HG02678 (cell line): ENCODE measurements around the gene APPBP2.
"Not testable (repeated sequence)": the region's sequence is repeated elsewhere in the genome, so short reads cannot be mapped to it uniquely, and the experiment has no call there.

ENCODE experiments used
- ATAC-seq: cut with Tn5 transposase; IDR thresholded peaks from one replicate; pipeline ENCODE4 v1.9.1; 2021; ENCODE audit warnings: mild to moderate bottlenecking, moderate library complexity; ENCODE audit not compliant: unreplicated experiment

Gene APPBP2

GRCh38 chr17:60535382-60536279 is 9.6 kb upstream of the APPBP2 start:
- no peak for ATAC-seq

- no peak for ATAC-seq
Measured at GRCh38 chr17:60534613-60535157, 8.6 kb upstream of the APPBP2 start.

DNA sequence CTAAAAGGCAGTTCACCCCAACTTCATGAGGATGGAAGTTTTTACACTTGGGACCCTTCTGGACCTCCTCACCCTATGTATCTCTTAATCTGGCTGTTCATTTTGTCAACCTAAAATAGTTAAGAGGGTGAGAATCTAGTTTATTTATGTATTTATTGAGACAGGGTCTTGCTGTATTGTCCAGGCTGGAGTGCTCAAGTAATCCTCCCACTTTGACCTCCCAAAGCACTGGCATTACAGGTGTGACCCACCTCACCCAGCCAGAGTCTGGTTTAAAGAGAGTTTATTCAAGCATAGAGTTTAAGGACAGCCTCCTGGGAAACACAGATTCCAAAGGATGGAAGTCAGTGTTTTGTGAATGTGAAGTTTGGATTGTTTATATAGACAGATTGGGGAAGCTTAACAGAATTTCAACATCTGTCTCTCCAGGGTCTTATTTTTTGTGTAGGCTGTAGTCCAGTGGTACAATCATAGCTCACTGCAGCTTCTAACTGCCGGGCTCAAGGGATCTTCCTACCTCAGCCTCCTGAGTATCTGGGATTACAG is 8.0 kb upstream of the APPBP2 start:
- no peak for ATAC-seq

DNA sequence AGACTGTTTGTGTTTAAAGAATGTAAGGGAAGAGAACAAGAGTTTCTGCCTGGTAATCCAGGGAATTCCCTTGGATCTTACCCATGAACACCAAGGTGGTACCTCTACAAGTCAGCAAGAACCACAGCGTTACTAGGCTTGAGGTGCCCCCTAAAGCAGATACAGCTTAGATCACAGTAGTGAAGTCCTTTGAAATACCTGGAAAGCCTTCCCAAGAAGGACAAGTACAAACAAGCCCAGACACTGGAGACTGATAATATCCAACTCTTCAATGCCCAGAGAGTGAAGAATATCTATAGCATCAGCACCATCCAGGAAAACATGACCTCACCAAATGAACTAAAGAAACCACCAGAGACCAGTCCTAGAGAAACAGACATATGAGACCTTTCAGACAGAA is 3.8 kb upstream of the APPBP2 start:
- ATAC-seq = no peak

DNA sequence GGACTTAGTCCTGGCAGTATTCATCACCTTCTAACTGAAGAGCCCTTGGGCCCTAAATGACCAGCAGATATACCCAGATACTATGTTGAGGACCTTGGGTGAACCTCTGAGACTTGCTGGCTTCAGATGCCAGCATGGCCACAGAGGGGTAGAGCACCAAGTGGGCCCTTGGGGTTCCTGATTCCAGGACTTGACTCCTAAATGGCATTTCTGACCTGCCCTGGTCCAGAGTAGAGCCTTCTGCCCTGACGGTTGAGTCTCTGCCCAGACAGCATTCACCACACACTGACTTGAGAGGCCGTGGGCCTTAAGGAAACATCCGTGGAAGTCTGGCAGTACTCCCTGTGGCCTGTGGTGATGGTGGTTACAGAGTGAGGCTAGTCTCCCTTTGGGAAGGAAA is 2.8 kb upstream of the APPBP2 start:
- ATAC-seq = no peak

- no peak for ATAC-seq
Measured at GRCh38 chr17:60527701-60528100, 1.7 kb upstream of the APPBP2 start.

GRCh38 chr17:60526726-60527125 is 684 bp upstream of the APPBP2 start:
- no peak for ATAC-seq

DNA sequence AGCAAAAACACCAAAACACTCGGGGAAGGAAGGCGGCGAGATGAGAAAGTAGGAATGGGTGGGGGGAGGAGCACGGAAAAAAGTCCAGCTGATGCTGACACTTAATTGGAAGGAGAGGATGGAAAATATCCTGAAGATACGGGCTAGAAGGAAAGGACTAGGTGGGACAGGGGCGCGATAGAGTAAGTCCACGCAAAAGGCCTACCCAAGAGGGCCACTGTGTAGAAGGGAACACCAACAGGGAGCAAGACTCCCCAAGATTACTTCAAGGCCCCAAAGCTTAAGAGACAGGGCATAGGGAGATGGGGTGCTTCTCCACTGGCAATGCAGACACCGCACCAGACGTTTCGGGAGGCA is 736 bp downstream of the APPBP2 start:
- ATAC-seq = no peak

- no peak for ATAC-seq
Measured at GRCh38 chr17:60524463-60525327, 1.3 kb downstream of the APPBP2 start.

- ATAC-seq = no peak
Measured at GRCh38 chr17:60523822-60524221, 2.2 kb downstream of the APPBP2 start.

GRCh38 chr17:60522889-60523626 is 3.0 kb downstream of the APPBP2 start:
- no peak for ATAC-seq

DNA sequence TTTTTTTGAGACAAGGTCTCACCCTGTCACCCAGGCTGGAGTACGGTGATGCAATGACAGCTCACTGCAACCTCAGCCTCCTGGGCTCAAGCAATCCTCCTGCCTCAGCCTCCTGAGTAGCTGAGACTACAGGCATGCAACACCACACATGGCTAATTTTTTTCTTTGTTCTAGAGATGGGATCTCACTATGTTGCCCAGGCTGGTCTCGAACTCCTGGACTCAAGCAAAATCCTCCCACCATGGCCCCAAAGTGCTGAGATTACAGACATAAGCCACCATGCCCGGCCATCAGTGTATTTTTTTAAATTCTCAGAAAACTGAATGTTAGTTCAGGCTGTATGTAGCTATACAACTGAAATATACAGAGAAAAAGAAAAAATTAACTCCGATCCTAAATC is 6.2 kb downstream of the APPBP2 start:
- no peak for ATAC-seq

DNA sequence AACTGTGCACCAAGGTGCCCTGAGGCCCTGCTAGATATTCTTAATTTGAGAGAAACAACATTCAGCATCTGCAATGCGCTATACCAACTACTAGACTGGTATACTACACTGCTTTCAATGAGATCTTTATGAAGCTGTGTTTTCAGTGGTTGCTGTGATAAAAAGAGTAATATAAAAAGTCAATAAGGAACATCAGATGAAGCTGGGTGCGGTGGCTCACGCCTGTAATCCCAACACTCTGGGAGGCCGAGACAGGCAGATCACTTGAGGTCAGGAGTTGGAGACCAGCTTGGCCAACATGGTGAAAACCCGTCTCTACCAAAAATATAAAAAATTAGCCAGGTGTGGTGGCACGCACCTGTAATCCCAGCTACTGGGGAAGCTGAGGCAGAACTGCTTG is 10.4 kb downstream of the APPBP2 start:
- ATAC-seq = not testable (repeated sequence)

DNA sequence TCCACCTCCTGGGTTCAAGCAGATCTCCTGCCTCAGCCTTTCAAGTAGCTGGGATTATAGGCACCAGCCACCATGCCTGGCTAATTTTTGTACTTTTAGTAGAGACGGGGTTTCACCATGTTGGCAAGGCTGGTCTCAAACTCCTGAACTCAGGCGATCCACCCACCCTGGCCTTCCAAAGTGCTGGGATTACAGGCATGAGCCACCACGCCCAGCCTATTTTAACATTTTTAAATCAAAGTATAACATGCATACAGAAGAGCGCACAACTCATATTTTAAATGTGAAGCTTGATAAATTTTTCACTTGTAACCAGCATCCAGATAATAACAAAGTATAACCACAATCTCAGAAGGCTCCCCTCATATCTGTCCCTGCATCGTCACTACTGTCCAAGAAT is 10.8 kb downstream of the APPBP2 start:
- ATAC-seq = not testable (repeated sequence)

- no peak for ATAC-seq
Measured at GRCh38 chr17:60514500-60514899, 11.5 kb downstream of the APPBP2 start.

- ATAC-seq = no peak
Measured at GRCh38 chr17:60514053-60514452, 12.0 kb downstream of the APPBP2 start.

DNA sequence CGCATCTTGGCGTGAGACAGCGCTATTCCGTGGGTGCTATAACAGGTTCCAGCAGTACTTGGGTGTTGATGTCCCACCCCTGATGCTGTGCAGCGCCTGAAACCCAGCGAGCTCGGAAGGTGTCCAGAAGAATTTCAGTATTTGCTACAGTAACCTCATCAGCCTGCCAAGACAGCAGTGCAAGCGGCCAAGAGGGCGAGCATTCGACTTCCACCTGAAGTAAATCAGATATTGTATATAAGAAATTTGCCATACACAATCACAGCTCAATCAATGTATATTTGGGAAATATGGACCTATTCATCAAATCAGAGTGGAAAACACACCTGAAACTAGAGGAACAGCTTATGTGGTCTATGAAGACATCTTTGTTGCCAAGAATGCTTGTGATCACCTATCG is 13.0 kb downstream of the APPBP2 start:
- ATAC-seq = no peak

- ATAC-seq = no peak
Measured at GRCh38 chr17:60510723-60511122, 15.3 kb downstream of the APPBP2 start.

DNA sequence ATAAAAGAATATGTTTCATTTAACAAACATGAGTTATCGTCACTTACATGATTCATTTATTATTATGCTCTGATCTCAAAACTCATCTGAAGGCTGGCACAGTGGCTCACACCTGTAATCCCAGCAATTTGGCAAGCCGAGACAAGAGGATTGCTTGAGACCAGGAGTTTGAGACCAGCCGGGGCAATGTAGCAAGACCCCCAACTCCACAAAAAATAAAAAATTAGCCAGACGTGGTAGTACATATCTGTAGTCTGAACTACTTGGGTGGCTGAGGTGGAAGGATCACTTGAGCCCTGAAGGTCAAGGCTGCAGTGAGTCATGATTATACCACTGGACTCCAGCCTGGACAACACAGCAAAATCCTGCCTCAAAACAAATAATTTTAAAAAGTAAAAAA is 16.0 kb downstream of the APPBP2 start:
- ATAC-seq = no peak

DNA sequence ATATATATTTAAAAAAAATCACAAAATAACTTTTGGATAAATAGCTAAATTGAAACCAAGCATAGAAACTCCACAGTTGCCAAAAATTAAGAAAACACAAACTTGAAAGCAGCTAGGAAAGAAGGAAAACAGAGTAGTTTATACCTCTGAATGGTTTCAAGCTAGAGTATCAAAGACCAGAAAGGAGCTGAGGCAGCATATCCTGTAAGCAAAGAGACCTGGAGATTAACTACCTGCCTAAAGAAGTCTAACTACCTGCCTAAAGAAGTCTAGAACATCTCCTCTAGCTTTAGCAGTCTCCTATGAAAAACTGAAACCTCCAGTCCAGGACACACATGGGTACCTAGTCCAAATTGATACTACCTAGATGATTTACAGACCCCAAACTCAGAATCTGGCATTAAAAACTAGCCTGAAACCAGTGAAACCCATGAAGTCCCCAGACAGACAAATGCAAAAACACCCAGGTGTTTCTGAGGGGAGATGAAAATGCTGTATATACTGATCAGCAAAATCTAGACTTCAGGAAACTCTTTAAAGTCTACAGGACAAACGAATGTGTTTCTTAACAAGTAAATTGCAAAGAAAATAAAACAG is 17.6 kb downstream of the APPBP2 start:
- no peak for ATAC-seq
